AG10803 (cell line): Measurements from ENCODE around the gene RBL2.
A peak's percentile ranks its signal among the peaks of the same experiment; 100 is the strongest.

Experiments
- DNase-seq: peaks from one replicate; pipeline ENCODE4 v3.0.0; 2010; ENCODE audit warnings: low read depth
- H3K4me3 ChIP-seq: 2 replicates; pipeline ENCODE4 v1.5.1; 2011; ENCODE audit warnings: mild to moderate bottlenecking, low read length, control low read depth
- TF ChIP-seq, protein P1 (sequence below): conservative IDR thresholded peaks from 2 replicates; pipeline ENCODE4 v1.5.1; 2011; ENCODE audit warnings: mild to moderate bottlenecking, low read length, control low read depth, inconsistent platforms

The RBL2 gene

DNA sequence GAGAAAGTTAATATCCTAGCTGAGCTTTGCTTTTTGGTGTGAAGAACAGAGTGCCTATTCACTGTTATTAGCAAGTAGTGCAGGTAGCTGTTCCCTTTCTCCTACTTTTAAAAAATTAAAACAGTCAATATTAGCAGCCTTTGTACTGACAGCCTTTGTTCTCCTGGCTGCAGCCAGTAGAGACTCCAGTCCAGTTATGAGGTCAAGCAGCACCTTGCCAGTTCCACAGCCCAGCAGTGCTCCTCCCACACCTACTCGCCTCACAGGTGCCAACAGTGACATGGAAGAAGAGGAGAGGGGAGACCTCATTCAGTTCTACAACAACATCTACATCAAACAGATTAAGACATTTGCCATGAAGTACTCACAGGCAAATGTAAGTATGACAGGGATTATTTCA lies 46.1 kb downstream of the RBL2 start:
- TF ChIP-seq, protein P1, sequence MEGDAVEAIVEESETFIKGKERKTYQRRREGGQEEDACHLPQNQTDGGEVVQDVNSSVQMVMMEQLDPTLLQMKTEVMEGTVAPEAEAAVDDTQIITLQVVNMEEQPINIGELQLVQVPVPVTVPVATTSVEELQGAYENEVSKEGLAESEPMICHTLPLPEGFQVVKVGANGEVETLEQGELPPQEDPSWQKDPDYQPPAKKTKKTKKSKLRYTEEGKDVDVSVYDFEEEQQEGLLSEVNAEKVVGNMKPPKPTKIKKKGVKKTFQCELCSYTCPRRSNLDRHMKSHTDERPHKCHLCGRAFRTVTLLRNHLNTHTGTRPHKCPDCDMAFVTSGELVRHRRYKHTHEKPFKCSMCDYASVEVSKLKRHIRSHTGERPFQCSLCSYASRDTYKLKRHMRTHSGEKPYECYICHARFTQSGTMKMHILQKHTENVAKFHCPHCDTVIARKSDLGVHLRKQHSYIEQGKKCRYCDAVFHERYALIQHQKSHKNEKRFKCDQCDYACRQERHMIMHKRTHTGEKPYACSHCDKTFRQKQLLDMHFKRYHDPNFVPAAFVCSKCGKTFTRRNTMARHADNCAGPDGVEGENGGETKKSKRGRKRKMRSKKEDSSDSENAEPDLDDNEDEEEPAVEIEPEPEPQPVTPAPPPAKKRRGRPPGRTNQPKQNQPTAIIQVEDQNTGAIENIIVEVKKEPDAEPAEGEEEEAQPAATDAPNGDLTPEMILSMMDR, result no peak
- no peak overlapping the region for H3K4me3 ChIP-seq
- DNase-seq, result no peak

DNA sequence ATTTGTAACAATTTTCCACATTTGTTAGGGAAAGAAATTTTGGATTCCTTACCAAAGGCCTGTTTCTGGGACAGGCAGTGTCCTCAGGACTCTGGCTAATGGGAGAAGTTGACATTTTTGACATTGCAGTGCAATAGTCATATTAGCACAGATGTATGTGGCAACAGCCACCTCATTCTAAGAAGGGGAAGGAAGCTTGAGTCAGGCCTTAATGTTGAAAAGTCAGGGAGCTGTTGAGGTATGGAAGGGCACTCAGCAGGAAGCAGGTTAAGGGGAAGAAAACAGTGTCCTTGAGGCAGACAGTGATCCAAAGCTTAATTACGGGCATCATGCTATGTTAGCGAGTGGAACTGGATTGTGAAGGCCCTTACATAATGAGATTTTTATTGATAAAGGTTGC lies 47.9 kb downstream of the RBL2 start:
- TF ChIP-seq, protein P1, result no peak
- DNase-seq, result peak; percentile 31

GRCh38 chr16:53484542-53484941 lies 50.3 kb downstream of the RBL2 start:
- no peak for DNase-seq
- TF ChIP-seq, protein P1, result no peak
- H3K4me3 ChIP-seq, result no peak overlapping the region

More for the DNA sequence above, 47.9 kb downstream of the RBL2 start:
- no peak overlapping the region for H3K4me3 ChIP-seq

- TF ChIP-seq, protein P1, result no peak
- DNase-seq, result no peak
- H3K4me3 ChIP-seq, result no peak overlapping the region
Measured at GRCh38 chr16:53486230-53486629, 52.0 kb downstream of the RBL2 start.

DNA sequence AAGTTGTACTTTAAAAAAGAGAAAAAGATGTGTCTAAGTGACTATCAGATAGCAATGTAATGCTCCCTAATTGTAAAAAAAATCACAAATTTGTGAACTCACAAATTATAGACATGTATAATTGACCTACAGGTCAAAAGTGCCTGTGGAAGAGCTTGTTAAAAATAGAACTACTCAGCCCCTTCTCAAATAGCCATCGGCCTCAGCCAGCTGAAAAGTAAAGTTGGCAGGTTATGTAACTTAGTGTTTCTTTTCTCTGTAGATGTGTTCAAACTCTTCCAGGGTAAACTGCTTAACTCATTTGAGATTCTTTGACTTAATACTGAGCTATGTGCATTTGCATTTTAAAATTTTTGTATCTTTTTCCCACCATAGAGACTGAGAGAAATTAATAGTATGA lies 55.5 kb downstream of the RBL2 start:
- DNase-seq, result no peak
- TF ChIP-seq, protein P1, result no peak
- no peak overlapping the region for H3K4me3 ChIP-seq

DNA sequence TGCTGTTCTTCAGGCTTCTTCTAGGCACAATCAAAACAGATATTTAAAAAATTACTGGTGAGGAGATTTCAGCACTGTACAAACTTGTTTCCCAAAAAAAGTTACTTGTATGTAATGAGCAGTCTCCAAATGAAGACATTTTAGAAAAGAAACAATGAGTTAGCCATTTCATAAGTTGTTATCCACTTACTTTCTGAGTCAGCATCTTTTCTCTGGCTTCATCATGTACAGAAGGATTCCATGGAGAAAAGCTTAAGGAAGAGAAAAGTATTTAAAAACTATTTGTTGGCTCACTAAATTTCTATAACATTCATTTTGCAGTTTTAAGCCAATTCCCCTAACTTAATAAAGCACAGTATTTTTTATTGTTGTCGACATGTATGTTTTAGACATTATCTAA lies 58.2 kb downstream of the RBL2 start:
- no peak overlapping the region for H3K4me3 ChIP-seq

DNA sequence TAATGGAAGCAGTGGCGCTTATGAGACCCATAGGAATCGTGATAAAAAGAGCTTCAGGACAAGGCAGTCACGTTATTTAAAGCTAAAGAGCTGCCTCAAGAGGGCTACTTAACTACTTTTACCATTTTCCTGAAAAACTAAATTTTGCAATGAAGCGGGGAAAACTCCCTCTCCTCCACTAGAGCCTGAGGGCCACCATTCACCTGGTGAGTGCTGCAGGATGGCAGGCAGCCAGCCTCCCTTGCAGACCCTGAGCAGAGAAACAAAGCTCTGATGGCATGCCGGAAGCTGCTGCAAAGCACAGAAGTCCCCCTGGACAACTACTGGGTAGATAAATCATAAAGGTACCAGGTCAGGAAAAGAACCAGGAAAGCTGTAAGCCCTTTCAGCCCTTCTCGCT lies 60.4 kb downstream of the RBL2 start:
- DNase-seq, result no peak
- TF ChIP-seq, protein P1, result no peak
- H3K4me3 ChIP-seq, result no peak overlapping the region

More for the DNA sequence above, 58.2 kb downstream of the RBL2 start:
- TF ChIP-seq, protein P1, result no peak
- DNase-seq, result no peak
